ENCODE data around the gene DTD1.

DNA sequence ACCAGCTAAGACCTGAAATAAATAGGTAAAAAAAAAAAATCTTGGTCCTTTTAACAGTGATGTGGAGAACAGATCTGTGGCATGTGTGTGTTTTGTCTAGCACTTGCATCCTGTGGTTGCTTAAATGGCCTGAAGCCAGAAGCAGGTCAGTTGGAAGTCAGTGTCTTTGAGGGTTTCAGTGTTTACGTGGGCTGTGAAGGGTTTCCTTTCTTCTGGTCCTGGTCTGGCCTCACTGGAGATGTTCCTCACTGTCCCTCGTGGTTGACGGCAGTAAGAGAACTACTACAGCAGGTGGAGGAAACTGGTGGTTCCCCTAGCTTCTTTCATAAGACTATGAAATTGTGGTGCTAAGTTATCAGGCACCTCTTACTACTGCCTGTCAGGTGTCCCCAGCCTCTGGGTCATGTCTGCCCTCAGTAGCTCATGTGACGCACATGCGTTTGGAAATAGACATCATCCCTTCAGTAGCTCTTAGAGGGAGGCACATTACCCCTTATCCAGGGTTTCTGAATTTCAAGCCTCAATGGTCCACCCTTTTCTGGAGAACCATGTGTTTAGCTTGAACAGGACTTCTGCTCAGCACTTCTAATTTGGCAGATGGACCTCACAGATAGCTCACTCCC lies 166.3 kb downstream of the DTD1 start:
- TF ChIP-seq, protein P1, sequence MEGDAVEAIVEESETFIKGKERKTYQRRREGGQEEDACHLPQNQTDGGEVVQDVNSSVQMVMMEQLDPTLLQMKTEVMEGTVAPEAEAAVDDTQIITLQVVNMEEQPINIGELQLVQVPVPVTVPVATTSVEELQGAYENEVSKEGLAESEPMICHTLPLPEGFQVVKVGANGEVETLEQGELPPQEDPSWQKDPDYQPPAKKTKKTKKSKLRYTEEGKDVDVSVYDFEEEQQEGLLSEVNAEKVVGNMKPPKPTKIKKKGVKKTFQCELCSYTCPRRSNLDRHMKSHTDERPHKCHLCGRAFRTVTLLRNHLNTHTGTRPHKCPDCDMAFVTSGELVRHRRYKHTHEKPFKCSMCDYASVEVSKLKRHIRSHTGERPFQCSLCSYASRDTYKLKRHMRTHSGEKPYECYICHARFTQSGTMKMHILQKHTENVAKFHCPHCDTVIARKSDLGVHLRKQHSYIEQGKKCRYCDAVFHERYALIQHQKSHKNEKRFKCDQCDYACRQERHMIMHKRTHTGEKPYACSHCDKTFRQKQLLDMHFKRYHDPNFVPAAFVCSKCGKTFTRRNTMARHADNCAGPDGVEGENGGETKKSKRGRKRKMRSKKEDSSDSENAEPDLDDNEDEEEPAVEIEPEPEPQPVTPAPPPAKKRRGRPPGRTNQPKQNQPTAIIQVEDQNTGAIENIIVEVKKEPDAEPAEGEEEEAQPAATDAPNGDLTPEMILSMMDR (IDR thresholded peaks at IDR 0.05; ENCODE audit: low read length), result no peak
- no peak for TF ChIP-seq EZH2 (IDR thresholded peaks at IDR 0.05; ENCODE audit: borderline replicate concordance, low read length)
